Measurements from ENCODE around the gene PDHA2. TPM values are rescaled to one million over a fixed set of nuclear protein-coding genes. Genes with fewer than 3 reads are reported as not detected.

Gene PDHA2
- total RNA-seq, 1 experiment from 2014 or later: not detected

DNA sequence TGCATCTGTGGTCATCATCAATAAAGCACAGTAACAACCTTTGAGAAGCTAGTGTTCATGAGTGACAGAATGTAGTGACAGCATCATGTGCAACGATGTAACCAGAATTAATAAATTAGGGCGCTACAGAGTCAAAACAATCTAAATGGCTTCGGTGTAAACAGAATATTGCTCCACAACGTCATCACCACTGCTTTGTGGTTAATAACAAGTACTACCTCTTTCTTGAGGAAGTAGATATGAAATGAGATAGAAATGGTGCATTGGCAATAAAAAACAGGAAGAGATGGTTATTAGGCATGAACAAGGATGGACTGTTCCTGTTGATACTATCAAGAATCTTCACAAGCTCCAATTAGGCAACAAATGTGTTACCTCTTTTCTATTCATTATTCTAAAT is 8.7 kb upstream of the PDHA2 start:
- intact Hi-C loops (cut with micrococcal nuclease; ENCODE audit: unreplicated experiment): no loop called here
- no peak for DNase-seq (ENCODE audit: low spot score)
- CTCF ChIA-PET: no interaction called here

GRCh38 chr4:95833711-95834194 is 6.1 kb upstream of the PDHA2 start:
- peak overlapping the region; percentile 8 for H3K27ac ChIP-seq (ENCODE audit: low read depth, low read length, poor library complexity, severe bottlenecking)
- no peaks in the 10 kb centered on the region for H3K36me3 ChIP-seq (ENCODE audit: insufficient read depth, low read length, poor library complexity, severe bottlenecking)
- peaks cover 12% of the 10 kb centered on the region for H3K4me1 ChIP-seq (ENCODE audit: insufficient read depth, low read length, poor library complexity, severe bottlenecking)
- intact Hi-C loops (cut with micrococcal nuclease; ENCODE audit: unreplicated experiment): no loop called here
- DNase-seq (ENCODE audit: low spot score): peak; percentile 70
- no peak for TF ChIP-seq EZH2 (IDR thresholded peaks at IDR 0.05; ENCODE audit: borderline replicate concordance, low read depth, low read length, poor library complexity, severe bottlenecking)
- no peak for TF ChIP-seq CTCF (conservative IDR thresholded peaks at IDR 0.05; ENCODE audit: low read depth, low read length)
- ChIA-PET POLR2A (ENCODE audit: low non-redundant PET) (no interaction called here), CTCF (no interaction called here)
- H3K27me3 ChIP-seq (replicated peaks; ENCODE audit: insufficient read depth, low read depth, low read length, poor library complexity): no peaks in the 10 kb centered on the region
- no TSS peak for BruUV-seq (replicated peaks)
- H3K9me3 ChIP-seq (ENCODE audit: low read depth, low read length, poor library complexity, severe bottlenecking): no peaks in the 10 kb centered on the region
- no peak overlapping the region for H3K4me3 ChIP-seq (ENCODE audit: low read depth, low read length, poor library complexity, severe bottlenecking)

More for the DNA sequence above, 8.7 kb upstream of the PDHA2 start:
- Histone ChIP-seq H3K36me3 (ENCODE audit: insufficient read depth, low read length, poor library complexity, severe bottlenecking) (no peaks in the 10 kb centered on the region), H3K4me3 (ENCODE audit: low read depth, low read length, poor library complexity, severe bottlenecking) (no peak overlapping the region), H3K27ac (ENCODE audit: low read depth, low read length, poor library complexity, severe bottlenecking) (no peak overlapping the region), H3K9me3 (ENCODE audit: low read depth, low read length, poor library complexity, severe bottlenecking) (no peaks in the 10 kb centered on the region), H3K27me3 (replicated peaks; ENCODE audit: insufficient read depth, low read depth, low read length, poor library complexity) (no peaks in the 10 kb centered on the region), H3K4me1 (ENCODE audit: insufficient read depth, low read length, poor library complexity, severe bottlenecking) (peaks cover 12% of the 10 kb centered on the region)
- TF ChIP-seq EZH2 (IDR thresholded peaks at IDR 0.05; ENCODE audit: borderline replicate concordance, low read depth, low read length, poor library complexity, severe bottlenecking) (no peak), CTCF (conservative IDR thresholded peaks at IDR 0.05; ENCODE audit: low read depth, low read length) (no peak)
- BruUV-seq (replicated peaks): no TSS peak
- POLR2A ChIA-PET (ENCODE audit: low non-redundant PET): no interaction called here

DNA sequence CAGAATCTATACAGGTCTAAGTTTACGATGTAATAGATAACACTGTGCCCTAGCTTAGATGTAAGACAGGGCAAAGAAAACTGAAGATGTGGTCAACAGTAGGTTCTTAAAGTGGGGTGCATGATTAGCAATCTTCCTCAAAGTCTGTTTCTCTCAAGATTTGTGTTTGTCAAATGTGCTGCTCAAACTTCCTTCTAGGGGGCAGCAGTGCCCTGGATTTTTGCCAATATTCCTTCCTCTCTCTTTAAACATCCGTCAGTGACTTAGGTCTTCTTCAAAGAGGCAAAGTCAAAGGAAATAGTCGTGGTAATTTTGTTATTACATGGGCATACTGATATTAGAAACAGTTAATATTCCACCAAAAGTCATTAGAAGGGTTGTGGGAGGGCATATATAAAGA is 4.2 kb upstream of the PDHA2 start:
- POLR2A ChIA-PET (ENCODE audit: low non-redundant PET): no interaction called here
- no peaks in the 10 kb centered on the region for H3K36me3 ChIP-seq (ENCODE audit: insufficient read depth, low read length, poor library complexity, severe bottlenecking)
- intact Hi-C loops (cut with micrococcal nuclease; ENCODE audit: unreplicated experiment): no loop called here
- BruUV-seq (replicated peaks): no TSS peak
- TF ChIP-seq CTCF (conservative IDR thresholded peaks at IDR 0.05; ENCODE audit: low read depth, low read length): peak; percentile 51
- no peak for TF ChIP-seq EZH2 (IDR thresholded peaks at IDR 0.05; ENCODE audit: borderline replicate concordance, low read depth, low read length, poor library complexity, severe bottlenecking)
- DNase-seq (ENCODE audit: low spot score): peak; percentile 49
- CTCF ChIA-PET: no interaction called here
- peaks cover 12% of the 10 kb centered on the region for H3K4me1 ChIP-seq (ENCODE audit: insufficient read depth, low read length, poor library complexity, severe bottlenecking)
- H3K9me3 ChIP-seq (ENCODE audit: low read depth, low read length, poor library complexity, severe bottlenecking): no peaks in the 10 kb centered on the region
- H3K27ac ChIP-seq (ENCODE audit: low read depth, low read length, poor library complexity, severe bottlenecking): no peak overlapping the region
- no peak overlapping the region for H3K4me3 ChIP-seq (ENCODE audit: low read depth, low read length, poor library complexity, severe bottlenecking)
- H3K27me3 ChIP-seq (replicated peaks; ENCODE audit: insufficient read depth, low read depth, low read length, poor library complexity): no peaks in the 10 kb centered on the region

Data from A673 (cell line).